ENCODE data around the gene STPG2. TPM values are rescaled to one million over a fixed set of nuclear protein-coding genes. Genes with fewer than 3 reads are reported as not detected.

STPG2 gene
- total RNA-seq, 2 experiments from 2014 or later = not detected

DNA sequence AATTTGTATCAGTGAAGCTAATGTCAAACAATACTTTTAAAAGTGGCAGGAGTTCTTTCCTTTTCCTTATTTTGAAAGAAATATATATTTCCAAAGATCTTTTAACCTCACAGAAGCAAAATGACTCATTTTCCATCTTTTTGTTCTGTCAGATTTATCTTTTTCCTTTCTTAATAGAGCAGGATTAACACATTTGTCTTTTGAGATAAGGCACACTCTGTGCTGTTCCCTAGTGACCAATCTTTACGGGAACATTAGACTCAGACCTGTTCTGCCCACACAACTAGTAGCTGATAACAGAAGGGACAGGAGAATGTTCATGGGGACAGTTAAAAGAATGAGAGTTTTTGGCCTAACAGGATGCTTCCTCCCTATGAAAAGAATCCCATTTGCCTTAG, 381.2 kb downstream of the STPG2 start:
- DNase-seq (ENCODE audit: low spot score) = no peak
- H4K20me1 ChIP-seq (ENCODE audit: insufficient read depth, low read length) = no peaks in the 10 kb centered on the region
- intact Hi-C loops (cut with micrococcal nuclease; ENCODE audit: unreplicated experiment) = no loop called here
- BruUV-seq (replicated peaks) = no TSS peak
- H3K36me3 ChIP-seq (ENCODE audit: insufficient read depth, low read length) = no peaks in the 10 kb centered on the region
- no peaks in the 10 kb centered on the region for H3K4me1 ChIP-seq (ENCODE audit: insufficient read depth, low read length, poor library complexity, severe bottlenecking)
- H2AFZ ChIP-seq (ENCODE audit: low read length) = no peak overlapping the region
- no peaks in the 10 kb centered on the region for H3K9me3 ChIP-seq (ENCODE audit: low read length)
- no peaks in the 10 kb centered on the region for H3K79me2 ChIP-seq (ENCODE audit: insufficient read depth, low read depth, low read length)
- no peak overlapping the region for H3K4me2 ChIP-seq (ENCODE audit: low read length)
- H3K9me2 ChIP-seq (ENCODE audit: insufficient read depth, low read length) = no peaks in the 10 kb centered on the region
- TF ChIP-seq, protein P1, sequence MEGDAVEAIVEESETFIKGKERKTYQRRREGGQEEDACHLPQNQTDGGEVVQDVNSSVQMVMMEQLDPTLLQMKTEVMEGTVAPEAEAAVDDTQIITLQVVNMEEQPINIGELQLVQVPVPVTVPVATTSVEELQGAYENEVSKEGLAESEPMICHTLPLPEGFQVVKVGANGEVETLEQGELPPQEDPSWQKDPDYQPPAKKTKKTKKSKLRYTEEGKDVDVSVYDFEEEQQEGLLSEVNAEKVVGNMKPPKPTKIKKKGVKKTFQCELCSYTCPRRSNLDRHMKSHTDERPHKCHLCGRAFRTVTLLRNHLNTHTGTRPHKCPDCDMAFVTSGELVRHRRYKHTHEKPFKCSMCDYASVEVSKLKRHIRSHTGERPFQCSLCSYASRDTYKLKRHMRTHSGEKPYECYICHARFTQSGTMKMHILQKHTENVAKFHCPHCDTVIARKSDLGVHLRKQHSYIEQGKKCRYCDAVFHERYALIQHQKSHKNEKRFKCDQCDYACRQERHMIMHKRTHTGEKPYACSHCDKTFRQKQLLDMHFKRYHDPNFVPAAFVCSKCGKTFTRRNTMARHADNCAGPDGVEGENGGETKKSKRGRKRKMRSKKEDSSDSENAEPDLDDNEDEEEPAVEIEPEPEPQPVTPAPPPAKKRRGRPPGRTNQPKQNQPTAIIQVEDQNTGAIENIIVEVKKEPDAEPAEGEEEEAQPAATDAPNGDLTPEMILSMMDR (conservative IDR thresholded peaks at IDR 0.05; ENCODE audit: low read length) = no peak
- TF ChIP-seq EZH2phosphoT487 (IDR thresholded peaks at IDR 0.05; ENCODE audit: borderline replicate concordance, low read depth, low read length) = no peak
- no peak overlapping the region for H3K4me3 ChIP-seq (ENCODE audit: low read depth, low read length, poor library complexity, severe bottlenecking)
- CTCF ChIA-PET (ENCODE audit: unreplicated experiment) = no interaction called here
- POLR2A ChIA-PET = interaction anchor here (0.5 kb wide), 1 partner anchor 219 kb away, joined by 3 read pairs; no protein-coding TSS in a partner anchor
- no peak overlapping the region for H3K27ac ChIP-seq (ENCODE audit: low read depth, low read length, poor library complexity, severe bottlenecking)

DNA sequence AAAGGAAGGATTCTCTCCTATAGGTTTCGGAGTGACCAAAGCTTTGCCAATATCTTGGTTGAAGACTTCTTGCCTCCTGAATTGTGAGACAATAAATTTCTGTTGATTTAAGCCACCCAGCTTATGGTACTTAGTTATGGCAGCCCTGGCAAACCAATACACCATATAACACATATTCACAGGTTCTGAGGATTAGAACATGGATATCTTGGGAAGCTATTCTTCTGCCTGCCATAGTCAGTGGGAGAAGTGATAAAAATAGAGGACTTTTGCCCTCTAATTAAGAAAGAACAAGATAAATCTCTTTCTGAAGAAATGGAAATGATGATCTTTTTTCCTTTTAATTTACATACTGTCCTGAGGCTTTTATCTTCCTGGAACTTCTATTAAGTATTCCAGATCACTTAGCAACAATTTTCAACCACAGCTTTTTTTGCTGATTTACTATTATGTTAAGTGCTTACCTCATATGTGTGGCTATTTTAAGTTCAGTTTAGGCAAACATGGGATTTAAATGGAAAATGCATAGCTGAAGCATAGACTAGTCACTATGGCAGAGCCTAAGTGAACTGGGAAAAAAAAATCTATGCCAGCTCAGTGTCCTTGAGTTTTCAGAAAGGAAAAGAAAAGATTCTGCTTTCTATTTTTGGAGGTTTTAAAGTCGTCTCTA, 381.7 kb downstream of the STPG2 start:
- Histone ChIP-seq H3K9me3 (ENCODE audit: low read length) (no peaks in the 10 kb centered on the region), H3K79me2 (ENCODE audit: insufficient read depth, low read depth, low read length) (no peaks in the 10 kb centered on the region), H3K27ac (ENCODE audit: low read depth, low read length, poor library complexity, severe bottlenecking) (no peak overlapping the region), H4K20me1 (ENCODE audit: insufficient read depth, low read length) (no peaks in the 10 kb centered on the region), H3K4me2 (ENCODE audit: low read length) (no peak overlapping the region), H3K4me1 (ENCODE audit: insufficient read depth, low read length, poor library complexity, severe bottlenecking) (no peaks in the 10 kb centered on the region), H2AFZ (ENCODE audit: low read length) (no peak overlapping the region), H3K9me2 (ENCODE audit: insufficient read depth, low read length) (no peaks in the 10 kb centered on the region), H3K4me3 (ENCODE audit: low read depth, low read length, poor library complexity, severe bottlenecking) (no peak overlapping the region), H3K36me3 (ENCODE audit: insufficient read depth, low read length) (no peaks in the 10 kb centered on the region)
- BruUV-seq (replicated peaks) = no TSS peak
- POLR2A ChIA-PET = interaction anchor here (0.5 kb wide), 1 partner anchor 219 kb away, joined by 3 read pairs; no protein-coding TSS in a partner anchor
- intact Hi-C loops (cut with micrococcal nuclease; ENCODE audit: unreplicated experiment) = no loop called here
- CTCF ChIA-PET (ENCODE audit: unreplicated experiment) = no interaction called here
- TF ChIP-seq, protein P1 (conservative IDR thresholded peaks at IDR 0.05; ENCODE audit: low read length) = no peak
- TF ChIP-seq EZH2phosphoT487 (IDR thresholded peaks at IDR 0.05; ENCODE audit: borderline replicate concordance, low read depth, low read length) = no peak
- no peak for DNase-seq (ENCODE audit: low spot score)

DNA sequence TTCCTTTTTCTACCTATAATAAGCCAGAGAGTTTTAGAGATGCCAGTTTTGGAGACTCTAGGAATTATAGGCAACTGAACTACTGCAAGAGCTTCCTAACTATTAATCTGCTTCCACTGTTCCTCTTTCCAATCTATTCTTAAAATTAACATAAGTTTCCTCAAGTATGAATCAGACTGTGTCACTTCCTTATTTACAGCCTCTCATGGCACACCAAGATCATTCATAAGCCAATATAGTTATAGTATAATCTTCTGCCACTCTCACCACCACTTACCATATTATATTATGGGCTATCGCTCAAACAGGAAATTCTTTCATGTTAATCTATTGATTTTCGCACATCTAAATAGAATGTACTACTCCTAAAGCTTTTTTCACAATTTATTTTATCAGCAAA, 383.5 kb downstream of the STPG2 start:
- BruUV-seq (replicated peaks) = no TSS peak
- Histone ChIP-seq H4K20me1 (ENCODE audit: insufficient read depth, low read length) (no peaks in the 10 kb centered on the region), H3K9me3 (ENCODE audit: low read length) (no peaks in the 10 kb centered on the region), H3K4me3 (ENCODE audit: low read depth, low read length, poor library complexity, severe bottlenecking) (no peak overlapping the region), H3K27ac (ENCODE audit: low read depth, low read length, poor library complexity, severe bottlenecking) (no peak overlapping the region), H2AFZ (ENCODE audit: low read length) (no peak overlapping the region), H3K79me2 (ENCODE audit: insufficient read depth, low read depth, low read length) (no peaks in the 10 kb centered on the region), H3K9me2 (ENCODE audit: insufficient read depth, low read length) (no peaks in the 10 kb centered on the region), H3K4me2 (ENCODE audit: low read length) (no peak overlapping the region), H3K36me3 (ENCODE audit: insufficient read depth, low read length) (no peaks in the 10 kb centered on the region), H3K4me1 (ENCODE audit: insufficient read depth, low read length, poor library complexity, severe bottlenecking) (no peaks in the 10 kb centered on the region)
- ChIA-PET CTCF (ENCODE audit: unreplicated experiment) (no interaction called here), POLR2A (no interaction called here)
- no peak for DNase-seq (ENCODE audit: low spot score)
- intact Hi-C loops (cut with micrococcal nuclease; ENCODE audit: unreplicated experiment) = no loop called here
- TF ChIP-seq, protein P1 (conservative IDR thresholded peaks at IDR 0.05; ENCODE audit: low read length) = no peak
- no peak for TF ChIP-seq EZH2phosphoT487 (IDR thresholded peaks at IDR 0.05; ENCODE audit: borderline replicate concordance, low read depth, low read length)
